Measurements from ENCODE around the gene SNAP47.

SNAP47 gene

DNA sequence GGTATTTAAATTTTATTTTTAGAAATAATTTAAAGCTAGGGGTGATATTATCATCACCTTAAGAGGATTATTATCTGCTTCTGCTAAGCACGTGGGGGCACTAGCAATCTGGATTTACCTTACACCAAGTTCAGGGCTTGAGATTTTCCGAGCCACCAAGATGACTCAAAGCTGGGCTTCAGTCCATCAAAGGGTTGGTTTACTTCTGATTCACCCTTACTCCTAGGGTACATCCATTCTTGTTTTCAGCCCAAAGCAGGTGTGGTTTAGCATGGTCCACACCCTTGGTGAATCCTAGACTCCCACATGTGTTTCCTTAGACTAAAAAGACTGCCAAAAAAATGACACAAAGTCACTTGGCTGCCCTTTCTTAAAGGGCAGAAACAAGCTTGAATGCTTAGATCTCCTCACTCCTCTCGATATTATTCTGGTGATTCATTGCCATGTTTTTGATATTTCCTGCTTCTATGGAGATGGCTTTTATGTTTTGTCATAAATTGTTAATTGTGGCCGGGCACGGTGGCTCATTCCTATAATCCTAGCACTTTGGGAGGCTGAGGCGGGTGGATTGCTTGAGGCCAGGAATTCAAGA, 70.5 kb downstream of the SNAP47 start:
- no peak for DNase-seq

DNA sequence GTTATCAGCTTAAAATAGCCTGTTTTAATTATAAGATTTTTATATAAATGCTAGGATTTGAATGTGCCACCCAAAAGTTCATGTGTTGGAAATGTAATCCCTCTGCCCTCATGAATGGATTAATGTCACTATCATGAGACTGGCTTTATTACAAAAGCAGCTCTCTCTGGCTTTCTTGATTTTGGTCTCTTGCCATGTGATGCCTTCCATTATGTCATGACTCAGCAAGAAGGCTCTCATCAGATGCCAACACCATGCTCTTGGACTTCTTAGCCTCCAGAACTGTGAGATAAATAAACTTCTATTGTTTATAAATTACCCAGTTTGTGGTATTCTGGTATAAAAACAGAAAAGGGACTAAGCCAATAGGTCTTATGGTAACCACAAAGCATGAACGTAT, 73.3 kb downstream of the SNAP47 start:
- no peak for DNase-seq

DNA sequence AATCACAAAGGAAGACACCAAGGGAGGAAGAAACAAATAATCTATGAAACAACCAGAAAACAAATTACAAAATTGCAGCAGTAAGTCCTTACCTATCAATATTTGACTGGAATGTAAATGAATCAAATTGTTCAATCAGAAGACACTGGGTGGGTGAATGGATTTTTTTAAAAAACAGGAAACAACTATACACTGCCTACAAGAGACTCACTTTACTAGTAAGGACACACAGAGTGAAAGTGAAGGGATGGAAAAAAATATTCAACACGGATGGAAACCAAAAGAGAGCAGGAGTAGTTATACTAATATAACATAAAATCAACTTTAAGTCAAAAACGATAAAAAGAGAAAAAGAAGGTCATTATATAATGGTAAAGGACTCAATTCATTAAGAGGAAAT, 73.8 kb downstream of the SNAP47 start:
- no peak for DNase-seq

DNA sequence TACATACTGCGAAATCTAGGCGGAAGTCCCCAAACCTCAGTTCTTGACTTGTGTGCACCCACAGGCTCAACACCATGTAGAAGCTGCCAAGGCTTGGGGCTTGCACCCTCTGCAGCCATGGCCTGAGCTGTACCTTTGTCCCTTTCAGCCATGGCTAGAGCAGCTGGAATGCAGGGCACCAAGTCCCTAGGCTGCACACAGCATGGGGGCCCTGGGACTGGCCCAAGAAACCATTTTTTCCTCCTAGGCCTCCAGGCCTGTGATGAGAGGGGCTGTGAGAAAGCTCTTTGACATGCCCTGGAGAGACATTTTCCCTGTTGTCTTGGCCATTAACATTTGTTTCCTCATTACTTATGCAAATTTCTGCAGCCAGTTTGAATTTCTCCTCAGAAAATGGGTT, 78.7 kb downstream of the SNAP47 start:
- no peak for DNase-seq

DNA sequence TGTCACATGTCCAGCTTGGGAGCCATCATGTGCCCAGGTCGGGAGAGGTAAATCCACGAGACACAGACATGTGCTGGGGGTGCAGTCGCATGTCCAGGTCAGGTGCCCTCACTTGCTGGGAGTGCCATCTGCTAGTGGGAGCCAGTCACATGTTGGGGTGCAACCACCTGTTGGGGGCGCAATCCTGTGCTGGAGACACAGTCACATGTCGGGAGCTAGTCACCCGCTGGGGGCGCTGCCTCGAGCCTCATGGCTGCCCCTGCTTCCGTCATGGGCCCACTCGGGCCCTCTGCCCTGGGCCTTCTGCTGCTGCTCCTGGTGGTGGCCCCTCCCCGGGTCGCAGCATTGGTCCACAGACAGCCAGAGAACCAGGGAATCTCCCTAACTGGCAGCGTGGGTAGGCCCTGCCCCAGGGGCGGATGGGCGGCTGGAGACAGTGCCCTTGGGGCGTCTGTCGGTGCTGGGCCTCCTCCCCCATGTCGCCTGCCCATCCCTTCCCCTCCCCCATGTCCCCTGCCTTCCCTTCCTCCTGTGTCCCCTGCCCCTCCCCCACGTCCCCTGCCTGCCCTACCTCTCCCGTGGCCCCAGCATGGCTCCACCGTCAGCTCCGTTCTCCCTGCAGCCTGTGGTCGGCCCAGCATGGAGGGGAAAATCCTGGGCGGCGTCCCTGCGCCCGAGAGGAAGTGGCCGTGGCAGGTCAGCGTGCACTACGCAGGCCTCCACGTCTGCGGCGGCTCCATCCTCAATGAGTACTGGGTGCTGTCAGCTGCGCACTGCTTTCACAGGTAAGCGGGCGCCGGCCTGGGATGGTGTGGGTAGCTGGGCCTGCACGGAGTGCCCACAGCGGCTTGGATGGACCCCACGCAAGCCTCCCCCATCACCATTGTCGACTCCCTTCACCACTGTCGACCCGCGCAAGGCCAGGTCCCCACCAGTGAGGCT, 80.5 kb downstream of the SNAP47 start, which contains the start of gene PRSS38:
PRSS38 (plus strand) TSS at position 208 of the 942 bp plus-strand sequence; CDS start at position 250, 42 bp downstream.
- DNase-seq: no peak

DNA sequence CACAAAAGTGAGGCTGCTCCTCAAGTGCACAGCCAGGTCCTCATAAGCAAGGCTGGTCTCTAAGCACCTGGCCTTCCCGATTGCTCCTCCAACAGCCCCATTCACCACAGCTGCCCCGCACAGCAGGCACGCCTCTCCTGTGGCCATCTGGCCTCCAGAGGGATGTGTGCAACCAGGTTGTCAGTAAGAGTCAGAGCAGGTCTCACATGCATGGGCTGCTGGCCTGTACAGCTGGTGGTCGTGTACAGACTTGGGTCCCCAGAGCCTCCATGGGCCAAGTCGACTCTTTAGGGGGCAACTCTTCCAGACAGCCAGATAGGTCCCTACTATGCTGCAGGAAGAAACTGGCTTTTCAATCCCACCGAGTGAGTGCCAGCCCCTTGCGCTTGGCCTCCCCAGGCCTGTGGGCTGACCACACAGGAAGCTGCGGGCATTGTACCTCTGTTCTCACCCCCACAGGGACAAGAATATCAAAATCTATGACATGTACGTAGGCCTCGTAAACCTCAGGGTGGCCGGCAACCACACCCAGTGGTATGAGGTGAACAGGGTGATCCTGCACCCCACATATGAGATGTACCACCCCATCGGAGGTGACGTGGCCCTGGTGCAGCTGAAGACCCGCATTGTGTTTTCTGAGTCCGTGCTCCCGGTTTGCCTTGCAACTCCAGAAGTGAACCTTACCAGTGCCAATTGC, 81.7 kb downstream of the SNAP47 start:
- DNase-seq: no peak

DNA sequence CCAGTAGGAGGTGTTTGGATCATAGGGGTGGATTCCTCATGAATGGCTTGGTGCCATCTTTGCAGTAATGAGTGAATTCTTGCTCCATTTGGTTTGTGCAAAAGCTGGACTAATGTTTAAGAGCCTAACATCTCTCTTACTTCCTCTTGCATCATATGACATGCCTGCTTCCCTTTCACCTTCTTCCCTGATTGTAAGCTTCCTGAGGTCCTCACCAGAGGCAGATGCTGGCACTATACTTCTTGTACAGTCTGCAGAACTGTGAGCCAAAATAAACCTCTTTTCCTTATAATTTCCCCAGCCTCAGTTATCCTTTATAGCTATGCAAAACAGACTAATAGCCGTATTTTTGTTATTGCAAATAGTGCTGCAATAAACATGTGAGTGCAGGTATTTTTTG, 88.3 kb downstream of the SNAP47 start:
- DNase-seq: no peak

DNA sequence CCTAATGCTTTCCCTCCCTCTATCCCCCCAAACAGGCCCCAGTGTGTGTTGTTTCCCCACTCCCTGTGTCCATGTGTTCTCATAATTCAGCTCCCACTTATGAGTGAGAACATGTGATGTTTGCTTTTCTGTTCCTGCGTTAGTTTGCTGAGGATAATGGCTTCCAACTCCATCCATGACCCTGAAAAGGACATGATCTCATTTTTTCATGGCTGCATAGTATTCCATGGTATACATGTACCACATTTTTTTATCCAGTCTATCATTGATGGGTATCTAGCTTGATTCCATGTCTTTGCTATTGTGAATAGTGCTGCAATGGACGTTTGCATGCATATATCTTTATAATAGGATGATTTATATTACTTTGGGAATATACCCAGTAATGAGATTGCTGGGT, 89.0 kb downstream of the SNAP47 start:
- no peak for DNase-seq

DNA sequence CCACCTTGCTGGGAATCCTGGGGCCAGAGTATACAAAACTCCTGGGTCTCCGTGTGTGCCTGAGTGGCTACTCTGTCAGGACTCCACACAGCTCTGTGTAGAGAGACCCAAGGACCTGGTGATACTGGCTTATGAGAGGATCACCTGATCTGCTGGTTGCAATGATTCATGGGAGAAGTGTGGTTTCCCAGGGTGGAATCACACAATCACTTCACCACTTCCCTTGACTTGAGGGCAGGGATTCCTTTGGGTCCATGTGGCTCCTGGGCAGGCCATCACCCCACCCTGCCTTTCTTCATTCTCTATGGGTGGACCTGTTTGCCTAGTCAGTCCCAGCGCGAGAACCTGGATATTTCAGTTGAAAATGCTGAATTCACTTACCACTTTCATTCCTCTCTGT, 93.6 kb downstream of the SNAP47 start:
- no peak for DNase-seq

All from stimulated activated CD4-positive, alpha-beta T cell treated with anti-CD3 and anti-CD28 coated beads, Interleukin-4, amount 100 ng/mL, for 24 hours (primary cell).